ENCODE results near the gene GPR37.

Gene GPR37

GRCh38 chr7:124780056-124780455 lies 14.5 kb upstream of the GPR37 start:
- DNase-seq, result no peak

- no peak for DNase-seq
Measured at GRCh38 chr7:124779620-124780019, 14.0 kb upstream of the GPR37 start.

- peak; percentile 61 to 71 for DNase-seq
Measured at GRCh38 chr7:124779194-124779593, 13.6 kb upstream of the GPR37 start.

- DNase-seq, result no peak
Measured at GRCh38 chr7:124777268-124777667, 11.7 kb upstream of the GPR37 start.

- DNase-seq, result no peak
Measured at GRCh38 chr7:124776153-124776552, 10.6 kb upstream of the GPR37 start.

GRCh38 chr7:124775422-124775821 lies 9.8 kb upstream of the GPR37 start:
- no peak for DNase-seq

GRCh38 chr7:124773938-124774337 lies 8.3 kb upstream of the GPR37 start:
- DNase-seq, result no peak

- no peak for DNase-seq
Measured at GRCh38 chr7:124773339-124773738, 7.7 kb upstream of the GPR37 start.

GRCh38 chr7:124769136-124769535 lies 3.5 kb upstream of the GPR37 start:
- DNase-seq, result no peak

GRCh38 chr7:124768525-124768924 lies 2.9 kb upstream of the GPR37 start:
- DNase-seq, result no peak

GRCh38 chr7:124764847-124765400 lies 668 bp downstream of the GPR37 start:
- DNase-seq, result no peak

GRCh38 chr7:124764051-124764846 lies 1.3 kb downstream of the GPR37 start:
- no peak for DNase-seq

GRCh38 chr7:124762611-124763143 lies 2.9 kb downstream of the GPR37 start:
- DNase-seq, result peak; percentile 67 to 72

- no peak for DNase-seq
Measured at GRCh38 chr7:124761164-124761715, 4.4 kb downstream of the GPR37 start.

- no peak for DNase-seq
Measured at GRCh38 chr7:124758327-124758726, 7.3 kb downstream of the GPR37 start.

GRCh38 chr7:124754576-124755268 lies 10.9 kb downstream of the GPR37 start:
- DNase-seq, result no peak

- no peak for DNase-seq
Measured at GRCh38 chr7:124752310-124752709, 13.3 kb downstream of the GPR37 start.

- no peak for DNase-seq
Measured at GRCh38 chr7:124751027-124751426, 14.6 kb downstream of the GPR37 start.

GRCh38 chr7:124747072-124747471 lies 18.5 kb downstream of the GPR37 start:
- DNase-seq, result no peak

- DNase-seq, result no peak
Measured at GRCh38 chr7:124738639-124739038, 27.0 kb downstream of the GPR37 start.

GRCh38 chr7:124737760-124738300 lies 27.8 kb downstream of the GPR37 start:
- no peak for DNase-seq

- DNase-seq, result no peak
Measured at GRCh38 chr7:124728610-124729009, 37.0 kb downstream of the GPR37 start.

- no peak for DNase-seq
Measured at GRCh38 chr7:124724507-124725192, 40.9 kb downstream of the GPR37 start.
